HepG2 (cell line): ENCODE results near the gene SMIM45.

ENCODE experiments used
- HNF4G ChIP-seq, 2 experiments: sonication (generic) in 1 of 2; formaldehyde crosslinking in 1 of 2; IDR thresholded peaks; 2 replicates each; pipeline versions ENCODE4 v1.4.0 to v1.6.1; 2011 to 2020; ENCODE audit warnings: borderline replicate concordance in 2 of 2, low read depth in 2 of 2, mild to moderate bottlenecking in 2 of 2, low read length in 1 of 2, missing genetic modification reagents in 1 of 2, moderate library complexity in 1 of 2
- MEIS1 ChIP-seq: sonication (generic); formaldehyde crosslinking; IDR thresholded peaks from 2 replicates; pipeline ENCODE4 v1.9.0; 2021; ENCODE audit warnings: mild to moderate bottlenecking, missing genetic modification reagents, moderate library complexity, borderline replicate concordance
- ZNF124 ChIP-seq: sonication (generic); formaldehyde crosslinking; IDR thresholded peaks from 2 replicates; pipeline ENCODE4 v1.4.0; 2020; ENCODE audit warnings: missing genetic modification reagents
- ZNF552 ChIP-seq: sonication (generic); formaldehyde crosslinking; IDR thresholded peaks from 2 replicates; pipeline ENCODE4 v1.9.0; 2022; ENCODE audit warnings: missing genetic modification reagents, mild to moderate bottlenecking, borderline replicate concordance
- ZNF7 ChIP-seq: IDR thresholded peaks from 2 replicates; pipeline ENCODE4 v1.6.1; 2016; ENCODE audit warnings: missing biosample characterization, missing genetic modification reagents
- TF ChIP-seq, protein P1 (sequence below): sonication (generic); formaldehyde crosslinking; conservative IDR thresholded peaks from 2 replicates; pipeline ENCODE4 v1.4.0; 2020; ENCODE audit warnings: missing genetic modification reagents
- TF ChIP-seq, protein P2 (sequence below): sonication (generic); formaldehyde crosslinking; IDR thresholded peaks from 2 replicates; pipeline ENCODE4 v1.4.0; 2020; ENCODE audit warnings: missing genetic modification reagents
- TF ChIP-seq, protein P3 (sequence below): sonication (generic); formaldehyde crosslinking; IDR thresholded peaks from 2 replicates; pipeline ENCODE4 v1.4.0; 2020; ENCODE audit warnings: missing genetic modification reagents
- TF ChIP-seq, protein P4 (sequence below): sonication (generic); formaldehyde crosslinking; IDR thresholded peaks from 2 replicates; pipeline ENCODE4 v1.5.0; 2020; ENCODE audit warnings: missing genetic modification reagents

The SMIM45 gene

DNA sequence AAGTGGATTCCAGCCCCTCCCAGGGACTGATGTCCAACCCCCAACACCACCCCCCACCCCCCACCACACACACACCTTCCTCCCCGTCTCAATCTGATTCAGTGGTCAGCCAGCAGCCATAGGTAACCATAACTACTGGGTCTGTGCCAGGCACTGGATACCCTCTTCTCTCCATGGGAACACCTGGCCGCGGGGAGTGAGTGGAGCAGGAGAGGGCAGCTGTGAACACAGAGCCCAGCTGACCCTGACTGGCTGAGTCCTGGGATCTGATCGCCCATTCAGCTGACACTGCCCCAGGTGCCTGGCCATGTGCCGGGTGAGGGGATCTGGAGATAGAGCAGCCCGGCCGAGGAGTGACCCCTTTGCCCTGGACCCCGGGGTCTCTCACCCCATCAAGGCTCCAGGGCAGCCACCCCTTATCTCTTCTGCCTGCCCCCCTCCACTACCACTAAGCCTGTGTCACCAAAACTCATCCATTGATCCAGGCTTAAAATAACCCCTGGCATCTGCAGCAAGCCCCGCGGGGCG is 34.5 kb upstream of the SMIM45 start (continued):
- no peak for TF ChIP-seq HNF4G (IDR thresholded peaks at IDR 0.05; ENCODE audit: borderline replicate concordance, low read depth, low read length)
- no peak for TF ChIP-seq HNF4G (CRISPR knock-in tag; IDR thresholded peaks at IDR 0.05; ENCODE audit: borderline replicate concordance, low read depth)
- no peak for TF ChIP-seq ZNF552
- TF ChIP-seq, protein P1, sequence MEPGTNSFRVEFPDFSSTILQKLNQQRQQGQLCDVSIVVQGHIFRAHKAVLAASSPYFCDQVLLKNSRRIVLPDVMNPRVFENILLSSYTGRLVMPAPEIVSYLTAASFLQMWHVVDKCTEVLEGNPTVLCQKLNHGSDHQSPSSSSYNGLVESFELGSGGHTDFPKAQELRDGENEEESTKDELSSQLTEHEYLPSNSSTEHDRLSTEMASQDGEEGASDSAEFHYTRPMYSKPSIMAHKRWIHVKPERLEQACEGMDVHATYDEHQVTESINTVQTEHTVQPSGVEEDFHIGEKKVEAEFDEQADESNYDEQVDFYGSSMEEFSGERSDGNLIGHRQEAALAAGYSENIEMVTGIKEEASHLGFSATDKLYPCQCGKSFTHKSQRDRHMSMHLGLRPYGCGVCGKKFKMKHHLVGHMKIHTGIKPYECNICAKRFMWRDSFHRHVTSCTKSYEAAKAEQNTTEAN (CRISPR knock-in tag): no peak
- TF ChIP-seq ZNF7 (CRISPR knock-in tag): no peak
- TF ChIP-seq, protein P2, sequence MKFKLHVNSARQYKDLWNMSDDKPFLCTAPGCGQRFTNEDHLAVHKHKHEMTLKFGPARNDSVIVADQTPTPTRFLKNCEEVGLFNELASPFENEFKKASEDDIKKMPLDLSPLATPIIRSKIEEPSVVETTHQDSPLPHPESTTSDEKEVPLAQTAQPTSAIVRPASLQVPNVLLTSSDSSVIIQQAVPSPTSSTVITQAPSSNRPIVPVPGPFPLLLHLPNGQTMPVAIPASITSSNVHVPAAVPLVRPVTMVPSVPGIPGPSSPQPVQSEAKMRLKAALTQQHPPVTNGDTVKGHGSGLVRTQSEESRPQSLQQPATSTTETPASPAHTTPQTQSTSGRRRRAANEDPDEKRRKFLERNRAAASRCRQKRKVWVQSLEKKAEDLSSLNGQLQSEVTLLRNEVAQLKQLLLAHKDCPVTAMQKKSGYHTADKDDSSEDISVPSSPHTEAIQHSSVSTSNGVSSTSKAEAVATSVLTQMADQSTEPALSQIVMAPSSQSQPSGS: no peak
- TF ChIP-seq, protein P3, sequence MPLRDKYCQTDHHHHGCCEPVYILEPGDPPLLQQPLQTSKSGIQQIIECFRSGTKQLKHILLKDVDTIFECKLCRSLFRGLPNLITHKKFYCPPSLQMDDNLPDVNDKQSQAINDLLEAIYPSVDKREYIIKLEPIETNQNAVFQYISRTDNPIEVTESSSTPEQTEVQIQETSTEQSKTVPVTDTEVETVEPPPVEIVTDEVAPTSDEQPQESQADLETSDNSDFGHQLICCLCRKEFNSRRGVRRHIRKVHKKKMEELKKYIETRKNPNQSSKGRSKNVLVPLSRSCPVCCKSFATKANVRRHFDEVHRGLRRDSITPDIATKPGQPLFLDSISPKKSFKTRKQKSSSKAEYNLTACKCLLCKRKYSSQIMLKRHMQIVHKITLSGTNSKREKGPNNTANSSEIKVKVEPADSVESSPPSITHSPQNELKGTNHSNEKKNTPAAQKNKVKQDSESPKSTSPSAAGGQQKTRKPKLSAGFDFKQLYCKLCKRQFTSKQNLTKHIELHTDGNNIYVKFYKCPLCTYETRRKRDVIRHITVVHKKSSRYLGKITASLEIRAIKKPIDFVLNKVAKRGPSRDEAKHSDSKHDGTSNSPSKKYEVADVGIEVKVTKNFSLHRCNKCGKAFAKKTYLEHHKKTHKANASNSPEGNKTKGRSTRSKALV: no peak
- no peak for TF ChIP-seq MEIS1
- TF ChIP-seq ZNF124 (CRISPR knock-in tag): no peak
- TF ChIP-seq, protein P4, sequence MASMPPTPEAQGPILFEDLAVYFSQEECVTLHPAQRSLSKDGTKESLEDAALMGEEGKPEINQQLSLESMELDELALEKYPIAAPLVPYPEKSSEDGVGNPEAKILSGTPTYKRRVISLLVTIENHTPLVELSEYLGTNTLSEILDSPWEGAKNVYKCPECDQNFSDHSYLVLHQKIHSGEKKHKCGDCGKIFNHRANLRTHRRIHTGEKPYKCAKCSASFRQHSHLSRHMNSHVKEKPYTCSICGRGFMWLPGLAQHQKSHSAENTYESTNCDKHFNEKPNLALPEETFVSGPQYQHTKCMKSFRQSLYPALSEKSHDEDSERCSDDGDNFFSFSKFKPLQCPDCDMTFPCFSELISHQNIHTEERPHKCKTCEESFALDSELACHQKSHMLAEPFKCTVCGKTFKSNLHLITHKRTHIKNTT (CRISPR knock-in tag): no peak
- TF ChIP-seq, all 625 proteins: peak for 0
